B cell (primary cell): Measurements from ENCODE around the gene SLC35G1. TPM values are rescaled to one million over a fixed set of nuclear protein-coding genes. Genes with fewer than 3 reads are reported as not detected.

ENCODE experiments used
- ATAC-seq: fragments of 200-7000 bp; cut with Tn5 transposase; one replicate; pipeline ENCODE4 v1.10.0; 2021; ENCODE audit warnings: low read depth, mild to moderate bottlenecking, moderate number of reproducible peaks, moderate library complexity
- CTCF ChIA-PET: fragments of 350-600 bp; sonication (Branson Sonifier 250); formaldehyde crosslinking; loops from one replicate; lab custom pipeline; 2021; ENCODE audit warnings: antibody characterized with exemption, inconsistent platforms; lab: Charles Lee
- POLR2A ChIA-PET: fragments of 350-600 bp; sonication (Branson Sonifier 250); formaldehyde crosslinking; loops from one replicate; lab custom pipeline; 2021; ENCODE audit warnings: antibody characterized with exemption; lab: Charles Lee
- DNase-seq: peaks from one replicate; pipeline ENCODE4 v3.0.0; 2013
- H2AFZ ChIP-seq: 2 replicates; pipeline ENCODE4 v1.6.1; 2012; ENCODE audit warnings: mild to moderate bottlenecking, low read depth, low read length; ENCODE audit not compliant: insufficient read depth, poor library complexity, severe bottlenecking
- H3K27ac ChIP-seq, 2 donors: 1 replicate in 1 of 2; 2 replicates in 1 of 2; pipeline ENCODE4 v1.5.1; 2012 to 2013; ENCODE audit warnings: low read length in 2 of 2, mild to moderate bottlenecking in 2 of 2, moderate library complexity in 1 of 2
- H3K27me3 ChIP-seq, 4 experiments: fragments of 200-600 bp in 1 of 4; sonication (generic) in 1 of 4; replicated peaks in 1 of 4; 1 replicate in 2 of 4; 2 replicates in 2 of 4; pipeline versions ENCODE4 v1.6.1 to v1.7.0; 2013 to 2016; ENCODE audit warnings: low read length in 3 of 4, mild to moderate bottlenecking in 2 of 4, mixed read lengths in 1 of 4, moderate library complexity in 1 of 4; ENCODE audit not compliant: insufficient read depth in 4 of 4, control insufficient read depth in 3 of 4; ENCODE audit errors: control extremely low read depth in 1 of 4
- H3K36me3 ChIP-seq, 2 experiments: replicated peaks in 1 of 2; 1 replicate in 1 of 2; 2 replicates in 1 of 2; pipeline versions ENCODE4 v1.6.1 to v1.7.1; 2013; ENCODE audit warnings: low read length in 1 of 2; ENCODE audit not compliant: insufficient read depth in 2 of 2, control insufficient read depth in 1 of 2; ENCODE audit errors: control extremely low read depth in 1 of 2, extremely low read depth in 1 of 2
- H3K4me1 ChIP-seq, 2 donors: fragments of 200-600 bp in 1 of 2; sonication (generic) in 1 of 2; 1 replicate in 1 of 2; 2 replicates in 1 of 2; pipeline versions ENCODE4 v1.5.1 to v1.6.1; 2013 to 2017; ENCODE audit warnings: low read length in 2 of 2; ENCODE audit not compliant: control insufficient read depth in 2 of 2, insufficient read depth in 2 of 2
- H3K4me2 ChIP-seq: replicated peaks from 2 replicates; pipeline ENCODE3; 2012; ENCODE audit warnings: mild to moderate bottlenecking, low read depth, low read length; ENCODE audit not compliant: poor library complexity, severe bottlenecking
- H3K4me3 ChIP-seq, 5 experiments: fragments of 200-600 bp in 1 of 5; sonication (generic) in 1 of 5; 1 replicate in 3 of 5; 2 replicates in 2 of 5; pipeline versions ENCODE4 v1.5.1 to v1.7.0; 2011 to 2016; ENCODE audit warnings: low read length in 4 of 5, mild to moderate bottlenecking in 4 of 5, low read depth in 2 of 5, control low read depth in 1 of 5, moderate library complexity in 1 of 5; ENCODE audit not compliant: insufficient read depth in 1 of 5; ENCODE audit errors: control extremely low read depth in 1 of 5, extremely low read depth in 1 of 5
- H3K79me2 ChIP-seq: fragments of 200-600 bp; sonication (generic); one replicate; pipeline ENCODE4 v1.6.0; 2016; ENCODE audit warnings: low read length; ENCODE audit not compliant: control insufficient read depth, insufficient read depth
- H3K9ac ChIP-seq: fragments of 200-600 bp; sonication (generic); 2 replicates; pipeline ENCODE4 v1.6.1; 2017; ENCODE audit warnings: mild to moderate bottlenecking, low read length, moderate library complexity
- H3K9me3 ChIP-seq, 3 donors: one replicate each; pipeline versions ENCODE4 v1.6.1 to v1.7.1; 2013; ENCODE audit warnings: low read length in 2 of 3; ENCODE audit not compliant: control insufficient read depth in 2 of 3, insufficient read depth in 1 of 3; ENCODE audit errors: control extremely low read depth in 1 of 3
- H4K20me1 ChIP-seq: 2 replicates; pipeline ENCODE4 v1.6.0; 2012; ENCODE audit warnings: mild to moderate bottlenecking, low read length; ENCODE audit not compliant: insufficient read depth, control insufficient read depth, poor library complexity, severe bottlenecking
- H3K27ac Mint-ChIP-seq: one replicate; pipeline ENCODE4 v1.8.0; 2021; ENCODE audit warnings: mixed read lengths
- H3K27me3 Mint-ChIP-seq: one replicate; pipeline ENCODE4 v1.8.0; 2021; ENCODE audit warnings: mixed read lengths
- H3K4me1 Mint-ChIP-seq: one replicate; pipeline ENCODE4 v1.8.0; 2021; ENCODE audit warnings: mixed read lengths
- H3K4me3 Mint-ChIP-seq: one replicate; pipeline ENCODE4 v1.8.0; 2021; ENCODE audit warnings: mixed read lengths
- H3K9me3 Mint-ChIP-seq: one replicate; pipeline ENCODE4 v1.8.0; 2022; ENCODE audit warnings: mixed read lengths; ENCODE audit not compliant: insufficient read depth
- CTCF ChIP-seq: fragments of 200-600 bp; IDR thresholded peaks from one replicate; pipeline ENCODE4 v1.8.0; 2022; ENCODE audit warnings: antibody characterized with exemption, mild to moderate bottlenecking
- EZH2 ChIP-seq: IDR thresholded peaks from 2 replicates; pipeline ENCODE4 v1.6.1; 2012; ENCODE audit warnings: borderline replicate concordance, low read depth, mild to moderate bottlenecking, moderate library complexity, low read length; ENCODE audit not compliant: insufficient read depth, poor library complexity, severe bottlenecking
- WGBS: methylation state at CpG from one replicate; pipeline ENCODE4 v1.1.5; 2013; ENCODE audit warnings: missing lambda C conversion rate; ENCODE audit not compliant: insufficient coverage; 5-methylcytosine and 5-hydroxymethylcytosine counted together
- intact Hi-C: fragments of 100-400 bp; cut with micrococcal nuclease; formaldehyde crosslinking; loops from one replicate; pipeline ENCODE4 v1.10.0; 2022
- polyA plus RNA-seq: library from polyadenylated mRNA; depleted of rRNA; stranded (reverse); fragments of >200 nt; gene quantifications from 2 replicates; pipeline ENCODE4 v1.2.3, GENCODE V29; 2012
- total RNA-seq, 2 donors: library from RNA; stranded (reverse); fragments of 120-200 nt in 1 of 2; gene quantifications; 1 replicate in 1 of 2; 2 replicates in 1 of 2; pipeline versions ENCODE4 v1.2.3 to v1.2.4, GENCODE V29; 2013 to 2022

Gene SLC35G1
- total and polyA plus RNA-seq, 2 donors (not counting 1 experiment from before 2014, with no cell fraction given) = 1.7 to 2.6 TPM

DNA sequence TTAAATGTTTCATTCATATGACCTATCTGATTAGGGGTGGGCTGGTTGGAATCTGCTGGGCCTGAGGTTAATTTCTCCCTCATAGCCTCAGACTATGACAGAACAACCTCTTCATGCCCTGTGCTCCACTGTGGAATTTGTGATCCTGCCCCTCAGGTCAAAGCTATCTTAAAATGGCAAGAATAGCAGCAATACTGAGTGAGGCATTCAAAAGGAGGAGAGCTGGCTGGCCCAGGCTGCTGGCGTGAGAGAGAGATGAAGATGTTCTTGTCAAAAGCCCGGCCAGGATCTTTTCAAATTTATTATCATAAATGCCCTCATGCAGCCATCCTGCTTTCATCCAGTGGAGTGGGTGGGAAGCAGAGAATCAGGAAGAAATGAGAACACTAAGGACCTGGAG, 58.1 kb downstream of the SLC35G1 start:
- Histone ChIP-seq H3K4me2 (no peak overlapping the region), H3K9ac (no peak overlapping the region)

More for the DNA sequence above, 58.1 kb downstream of the SLC35G1 start:
- ATAC-seq = no peak
- WGBS = no CpG with 5 or more reads among the region's 2 CpGs
- H3K27me3 Mint-ChIP-seq = no peaks in the 10 kb centered on the region
- intact Hi-C loops = no loop called here
- TF ChIP-seq CTCF (no peak), EZH2 (no peak)
- ChIA-PET CTCF (no interaction called here), POLR2A (no interaction called here)
- DNase-seq = no peak
- Histone ChIP-seq H2AFZ (no peak overlapping the region), H3K9me3 (no peaks in the 10 kb centered on the region), H3K27me3 (no peaks in the 10 kb centered on the region), H4K20me1 (no peaks in the 10 kb centered on the region), H3K27ac (no peak overlapping the region), H3K4me1 (no peaks in the 10 kb centered on the region), H3K36me3 (no peaks in the 10 kb centered on the region), H3K79me2 (no peaks in the 10 kb centered on the region), H3K4me3 (no peak overlapping the region)
- H3K9me3 Mint-ChIP-seq = no peaks in the 10 kb centered on the region
- no peak overlapping the region for H3K27ac Mint-ChIP-seq
- H3K4me1 Mint-ChIP-seq = no peaks in the 10 kb centered on the region
- H3K4me3 Mint-ChIP-seq = no peak overlapping the region

Other genes starting within 250 kb of the SLC35G1 start
- gene FRA10AC1, start 191.4 kb upstream of the SLC35G1 start, total RNA-seq = 29.7 and 31.2 TPM in 2 replicates
- gene FRA10AC1, start 191.4 kb upstream of the SLC35G1 start, polyA plus RNA-seq = 5.0 and 7.9 TPM in 2 replicates
- not detected in 2 replicates for gene LGI1, start 136.0 kb upstream of the SLC35G1 start, total RNA-seq
- gene LGI1, start 136.0 kb upstream of the SLC35G1 start, polyA plus RNA-seq = not detected in 2 replicates
- gene PLCE1, start 100.0 kb downstream of the SLC35G1 start, total RNA-seq = not detected in 2 replicates
- gene PLCE1, start 100.0 kb downstream of the SLC35G1 start, polyA plus RNA-seq = 0.01 TPM in 1 of 2 replicates, not detected in the other